GM12878 (cell line): ENCODE measurements around the gene STAMBPL1. TPM values are rescaled to one million over a fixed set of nuclear protein-coding genes. Genes with fewer than 3 reads are reported as not detected.

Source experiments
- ATF7 ChIP-seq: fragments of 450-650 bp; IDR thresholded peaks from 2 replicates; pipeline ENCODE4 v1.6.1; 2016; ENCODE audit warnings: low read depth, mild to moderate bottlenecking
- CBX5 ChIP-seq: sonication (generic); IDR thresholded peaks from 2 replicates; pipeline ENCODE4 v1.6.1; 2016; ENCODE audit warnings: low read depth, moderate library complexity, mild to moderate bottlenecking, inconsistent platforms
- CHD2 ChIP-seq: IDR thresholded peaks from 2 replicates; pipeline ENCODE4 v1.6.1; 2011; ENCODE audit warnings: low read depth, low read length, improper control_type of control experiment, borderline replicate concordance
- EED ChIP-seq: sonication (generic); IDR thresholded peaks from 2 replicates; pipeline ENCODE4 v1.6.1; 2016; ENCODE audit warnings: antibody characterized with exemption, low read depth
- ELK1 ChIP-seq: IDR thresholded peaks from 2 replicates; pipeline ENCODE4 v1.6.1; 2012; ENCODE audit warnings: low read depth, low read length, improper control_type of control experiment
- EP300 ChIP-seq, 2 experiments: fragments of 150-350 bp in 1 of 2; IDR thresholded peaks; 2 replicates each; pipeline ENCODE4 v1.6.1; 2011 to 2012; ENCODE audit warnings: low read depth in 2 of 2, low read length in 2 of 2, borderline replicate concordance in 1 of 2, improper control_type of control experiment in 1 of 2, inconsistent platforms in 1 of 2; ENCODE audit not compliant: control insufficient read depth in 1 of 2
- ESRRA ChIP-seq: IDR thresholded peaks from 2 replicates; pipeline ENCODE4 v1.6.1; 2012; ENCODE audit warnings: mild to moderate bottlenecking, low read length, improper control_type of control experiment
- ETV6 ChIP-seq, 2 experiments: fragments of 450-650 bp in 1 of 2; IDR thresholded peaks in 1 of 2; conservative IDR thresholded peaks in 1 of 2; 2 replicates each; pipeline ENCODE4 v1.6.1; 2014; ENCODE audit warnings: antibody characterized with exemption in 1 of 2, borderline replicate concordance in 1 of 2, low read depth in 1 of 2, mild to moderate bottlenecking in 1 of 2, moderate library complexity in 1 of 2
- FOXM1 ChIP-seq: IDR thresholded peaks from 2 replicates; pipeline ENCODE4 v1.6.1; 2012; ENCODE audit warnings: low read depth, mild to moderate bottlenecking, inconsistent platforms, low read length, moderate library complexity
- IKZF1 ChIP-seq: fragments of 450-650 bp; conservative IDR thresholded peaks from 2 replicates; pipeline ENCODE4 v1.6.1; 2017; ENCODE audit warnings: antibody characterized with exemption, mild to moderate bottlenecking
- IRF4 ChIP-seq: IDR thresholded peaks from 2 replicates; pipeline ENCODE4 v1.6.1; 2011; ENCODE audit warnings: low read depth, low read length
- JUNB ChIP-seq: IDR thresholded peaks from 2 replicates; pipeline ENCODE4 v1.6.1; 2016; ENCODE audit warnings: antibody characterized with exemption, mild to moderate bottlenecking
- MEF2A ChIP-seq: IDR thresholded peaks from 2 replicates; pipeline ENCODE4 v1.6.1; 2011; ENCODE audit warnings: low read depth, mild to moderate bottlenecking, low read length, moderate library complexity; ENCODE audit not compliant: insufficient read depth
- MTA2 ChIP-seq: fragments of 450-650 bp; IDR thresholded peaks from 2 replicates; pipeline ENCODE4 v1.6.1; 2016; ENCODE audit warnings: low read depth, mild to moderate bottlenecking, moderate library complexity
- MXI1 ChIP-seq: fragments of 150-350 bp; IDR thresholded peaks from 2 replicates; pipeline ENCODE4 v1.6.1; 2011; ENCODE audit warnings: low read depth, mild to moderate bottlenecking, inconsistent platforms, low read length, improper control_type of control experiment
- POLR2A ChIP-seq: IDR thresholded peaks from 2 replicates; pipeline ENCODE4 v1.6.1; 2011; ENCODE audit warnings: low read depth, mild to moderate bottlenecking, low read length
- RUNX3 ChIP-seq: IDR thresholded peaks from 2 replicates; pipeline ENCODE4 v1.6.1; 2012; ENCODE audit warnings: low read length, inconsistent platforms
- TBL1XR1 ChIP-seq: IDR thresholded peaks from 2 replicates; pipeline ENCODE4 v1.6.1; 2012; ENCODE audit warnings: low read depth, low read length, improper control_type of control experiment
- ZNF622 ChIP-seq: fragments of 450-650 bp; IDR thresholded peaks from 2 replicates; pipeline ENCODE4 v1.6.1; 2017; ENCODE audit warnings: mild to moderate bottlenecking, inconsistent platforms
- ZSCAN29 ChIP-seq: fragments of 450-650 bp; IDR thresholded peaks from 2 replicates; pipeline ENCODE4 v1.6.1; 2017; ENCODE audit warnings: mild to moderate bottlenecking, moderate library complexity
- polyA plus RNA-seq, 11 experiments: library from polyadenylated mRNA; depleted of rRNA in 4 of 11; unstranded in 6 of 11; stranded (reverse) in 5 of 11; fragments of >200 nt; fragmentation: Nextera tagmentation in 4 of 11; fragmentation: Illumina TruSeq in 1 of 11; extraction: Ambion mirVana in 4 of 11; extraction: Trizol in 1 of 11; gene quantifications; 1 replicate in 1 of 11; 2 replicates in 10 of 11; pipeline versions ENCODE4 v1.2.1 to v1.2.3, GENCODE V29; 2011 to 2016; ENCODE audit warnings: inconsistent platforms in 2 of 11, missing spikeins in 2 of 11, low read depth in 1 of 11
- total RNA-seq, 4 experiments: library from RNA; depleted of rRNA in 3 of 4; stranded (reverse); fragments of >200 nt in 3 of 4; fragmentation: Illumina TruSeq in 1 of 4; extraction: Trizol in 1 of 4; gene quantifications; 2 replicates each; pipeline versions ENCODE4 v1.2.1 to v1.2.3, GENCODE V29; 2013 to 2021
- TF ChIP-seq, protein P1 (sequence below), 3 experiments: IDR thresholded peaks in 2 of 3; conservative IDR thresholded peaks in 1 of 3; 2 replicates each; pipeline ENCODE4 v1.5.1; 2011; ENCODE audit warnings: low read depth in 3 of 3, low read length in 3 of 3, mild to moderate bottlenecking in 3 of 3, control low read depth in 2 of 3, moderate library complexity in 2 of 3, inconsistent platforms in 1 of 3, mixed read lengths in 1 of 3; ENCODE audit not compliant: control insufficient read depth in 2 of 3, insufficient read depth in 1 of 3; ENCODE audit errors: extremely low read depth in 1 of 3

The STAMBPL1 gene
- total and polyA plus RNA-seq, 10 of the 15 experiments (the other 5 are each of a cell fraction or from before 2014, with no cell fraction given) = 7.5 to 44.1 (median 25.4) TPM

DNA sequence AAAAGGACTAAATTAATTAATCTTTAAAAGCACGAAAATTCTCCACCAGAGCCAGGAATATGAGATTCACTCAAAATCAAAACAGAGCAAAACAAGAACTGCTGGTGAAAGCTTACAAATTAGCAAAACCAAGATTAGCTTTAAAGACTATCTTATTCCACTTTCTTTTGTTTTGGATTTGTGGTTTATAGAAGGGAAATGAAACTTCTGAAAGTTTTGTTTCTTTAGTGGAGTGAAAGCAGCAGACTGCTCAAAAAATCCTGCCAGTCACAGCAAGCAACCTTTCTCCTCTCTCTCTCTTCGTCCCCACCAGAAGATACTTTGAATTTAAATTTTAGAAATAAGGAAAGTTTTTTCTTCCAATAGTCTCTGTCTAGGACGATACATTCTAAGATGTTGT, 64.8 kb downstream of the STAMBPL1 start (continued):
- TF ChIP-seq IKZF1 = peak; percentile 51
- no peak for TF ChIP-seq POLR2A
- TF ChIP-seq CHD2 = no peak
- no peak for TF ChIP-seq MXI1
- peak; percentile 74; the same call in 1 of the 2 replicates for TF ChIP-seq CBX5
- peak; percentile 37; the same call in 1 of the 2 replicates for TF ChIP-seq MEF2A
- TF ChIP-seq FOXM1 = 0 out of 2 replicates have a peak, but pooled peaks have one; percentile 34
- TF ChIP-seq ESRRA = no peak
- no peak for TF ChIP-seq ELK1
- TF ChIP-seq ATF7 = no peak
- no peak for TF ChIP-seq JUNB
- no peak for TF ChIP-seq ZSCAN29
- TF ChIP-seq ZNF622 = no peak
- peak; percentile 34; the same call in 1 of the 2 replicates for TF ChIP-seq MTA2
- peak; percentile 27; the same call in 1 of the 2 replicates for TF ChIP-seq IRF4
- TF ChIP-seq EP300 (IDR thresholded peaks at IDR 0.05; ENCODE audit: borderline replicate concordance in 1 of 2, control insufficient read depth in 1 of 2, low read depth in 2 of 2, low read length in 2 of 2) = peak in 1 of 2 experiments; percentile 38; a peak in 1 of 4 replicates
- peak in 1 of 2 experiments; percentile 62; a peak in 1 of 4 replicates for TF ChIP-seq ETV6 (conservative IDR thresholded peaks at IDR 0.05 in 1 of 2, IDR thresholded peaks at IDR 0.05 in 1 of 2; ENCODE audit: borderline replicate concordance in 1 of 2, low read depth in 1 of 2)
- peak; percentile 94 for TF ChIP-seq RUNX3
- TF ChIP-seq, protein P1, sequence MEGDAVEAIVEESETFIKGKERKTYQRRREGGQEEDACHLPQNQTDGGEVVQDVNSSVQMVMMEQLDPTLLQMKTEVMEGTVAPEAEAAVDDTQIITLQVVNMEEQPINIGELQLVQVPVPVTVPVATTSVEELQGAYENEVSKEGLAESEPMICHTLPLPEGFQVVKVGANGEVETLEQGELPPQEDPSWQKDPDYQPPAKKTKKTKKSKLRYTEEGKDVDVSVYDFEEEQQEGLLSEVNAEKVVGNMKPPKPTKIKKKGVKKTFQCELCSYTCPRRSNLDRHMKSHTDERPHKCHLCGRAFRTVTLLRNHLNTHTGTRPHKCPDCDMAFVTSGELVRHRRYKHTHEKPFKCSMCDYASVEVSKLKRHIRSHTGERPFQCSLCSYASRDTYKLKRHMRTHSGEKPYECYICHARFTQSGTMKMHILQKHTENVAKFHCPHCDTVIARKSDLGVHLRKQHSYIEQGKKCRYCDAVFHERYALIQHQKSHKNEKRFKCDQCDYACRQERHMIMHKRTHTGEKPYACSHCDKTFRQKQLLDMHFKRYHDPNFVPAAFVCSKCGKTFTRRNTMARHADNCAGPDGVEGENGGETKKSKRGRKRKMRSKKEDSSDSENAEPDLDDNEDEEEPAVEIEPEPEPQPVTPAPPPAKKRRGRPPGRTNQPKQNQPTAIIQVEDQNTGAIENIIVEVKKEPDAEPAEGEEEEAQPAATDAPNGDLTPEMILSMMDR (IDR thresholded peaks at IDR 0.05 in 2 of 3, conservative IDR thresholded peaks at IDR 0.05 in 1 of 3; ENCODE audit: control insufficient read depth in 2 of 3, extremely low read depth in 1 of 3, insufficient read depth in 1 of 3, low read depth in 3 of 3, low read length in 3 of 3) = no peak
- 0 out of 2 replicates have a peak, but pooled peaks have one; percentile 31 for TF ChIP-seq EED
- peak; percentile 45; the same call in 1 of the 2 replicates for TF ChIP-seq TBL1XR1
